Gastroesophageal sphincter (tissue), 4 donors: Measurements from ENCODE around the gene TSFM. TPM values are rescaled to one million over a fixed set of nuclear protein-coding genes. Genes with fewer than 3 reads are reported as not detected.

Source experiments
- ATAC-seq: fragments of 150-250 bp; one replicate; pipeline ENCODE4 v1.9.1; 2016; ENCODE audit warnings: mild to moderate bottlenecking, moderate library complexity
- H3K27ac ChIP-seq, 4 donors: fragments of 200-600 bp; sonication (generic) in 3 of 4; 1 replicate in 3 of 4; 2 replicates in 1 of 4; pipeline ENCODE4 v1.5.1; 2016 to 2019
- H3K27me3 ChIP-seq: fragments of 200-600 bp; sonication (generic); one replicate; pipeline ENCODE4 v1.5.1; 2019
- H3K36me3 ChIP-seq, 2 donors: fragments of 200-600 bp; sonication (generic); one replicate each; pipeline ENCODE4 v1.5.1; 2019; ENCODE audit warnings: control low read depth in 1 of 2
- H3K4me1 ChIP-seq, 3 donors: fragments of 200-600 bp; sonication (generic); 1 replicate in 2 of 3; 2 replicates in 1 of 3; pipeline ENCODE4 v1.5.1; 2016 to 2019; ENCODE audit warnings: control low read depth in 2 of 3
- H3K4me3 ChIP-seq, 2 donors: fragments of 200-600 bp; sonication (generic); one replicate each; pipeline ENCODE4 v1.5.1; 2019; ENCODE audit warnings: mild to moderate bottlenecking in 1 of 2, moderate library complexity in 1 of 2
- H3K9me3 ChIP-seq, 3 donors: fragments of 200-600 bp; sonication (generic); one replicate each; pipeline ENCODE4 v1.5.1; 2017 to 2019; ENCODE audit warnings: control low read depth in 2 of 3
- CTCF ChIP-seq, 4 experiments: fragments of 200-600 bp in 2 of 4; fragments of 450-650 bp in 2 of 4; sonication (generic) in 1 of 4; IDR thresholded peaks; one replicate each; pipeline ENCODE4 v1.5.1; 2017 to 2019; ENCODE audit warnings: antibody characterized with exemption in 4 of 4, mild to moderate bottlenecking in 2 of 4, moderate library complexity in 2 of 4
- EP300 ChIP-seq: sonication (generic); formaldehyde crosslinking; IDR thresholded peaks from one replicate; pipeline ENCODE4 v1.6.1; 2017; ENCODE audit warnings: antibody characterized with exemption, mild to moderate bottlenecking
- POLR2A ChIP-seq, 2 donors: fragments of 450-650 bp; IDR thresholded peaks; one replicate each; pipeline ENCODE4 v1.6.1; 2017; ENCODE audit warnings: antibody characterized with exemption in 2 of 2, mild to moderate bottlenecking in 2 of 2, moderate library complexity in 1 of 2
- POLR2AphosphoS5 ChIP-seq: sonication (generic); formaldehyde crosslinking; IDR thresholded peaks from one replicate; pipeline ENCODE4 v1.6.1; 2017; ENCODE audit warnings: antibody characterized with exemption
- WGBS, 2 donors: methylation state at CpG; one replicate each; pipeline ENCODE4 v1.1.5; 2018; ENCODE audit warnings: low coverage in 1 of 2; 5-methylcytosine and 5-hydroxymethylcytosine counted together
- total RNA-seq, 4 donors: library from RNA; depleted of rRNA; stranded (reverse); fragments of >200 nt; gene quantifications; one replicate each; pipeline ENCODE4 v1.1.0, GENCODE V29; 2016

The TSFM gene
- total RNA-seq, 4 donors from 2014 or later, result 26.4 to 30.9 (median 29.1) TPM

GRCh38 chr12:57826400-57826799 is 43.8 kb downstream of the TSFM start:
- no peak for TF ChIP-seq POLR2AphosphoS5
- TF ChIP-seq POLR2A (IDR thresholded peaks at IDR 0.05), result no peak
- TF ChIP-seq EP300, result no peak
- TF ChIP-seq CTCF (IDR thresholded peaks at IDR 0.05), result no peak
- peaks cover 11 to 89% of the 10 kb centered on the region in 2 donors for H3K36me3 ChIP-seq

GRCh38 chr12:57826966-57827365 is 44.4 kb downstream of the TSFM start:
- H3K4me3 ChIP-seq, result no peak overlapping the region
- no peak for ATAC-seq
- WGBS, 2 donors, result 43 to 80% methylated on average over 1 of the region's 1 CpG
- H3K27me3 ChIP-seq, result no peaks in the 10 kb centered on the region
- TF ChIP-seq POLR2A (IDR thresholded peaks at IDR 0.05) (no peak), CTCF (IDR thresholded peaks at IDR 0.05) (no peak), EP300 (no peak), POLR2AphosphoS5 (no peak)
- H3K9me3 ChIP-seq, result no peaks in the 10 kb centered on the region
- peak overlapping the region in 3 of 4 donors; percentile 17 to 57 (median 56) for H3K27ac ChIP-seq
- peaks cover 10 to 99% (median 41%) of the 10 kb centered on the region in 3 donors for H3K4me1 ChIP-seq
- H3K36me3 ChIP-seq, result peaks cover 11 to 83% of the 10 kb centered on the region in 2 donors

More at GRCh38 chr12:57826400-57826799, 43.8 kb downstream of the TSFM start:
- H3K27ac ChIP-seq, result peak overlapping the region in 3 of 4 donors; percentile 17 to 57 (median 56)
- no CpG with 5 or more reads among the region's 2 CpGs for WGBS, 2 donors
- no peaks in the 10 kb centered on the region for H3K27me3 ChIP-seq
- H3K9me3 ChIP-seq, result no peaks in the 10 kb centered on the region
- ATAC-seq, result no peak
- H3K4me1 ChIP-seq, result peaks cover 5 to 99% (median 38%) of the 10 kb centered on the region in 3 donors
- no peak overlapping the region for H3K4me3 ChIP-seq

- Histone ChIP-seq H3K27ac (peak overlapping the region in 3 of 4 donors; percentile 7 to 97 (median 72)), H3K4me1 (peaks cover 23 to 99% (median 51%) of the 10 kb centered on the region in 3 donors), H3K9me3 (no peaks in the 10 kb centered on the region), H3K4me3 (no peak overlapping the region), H3K27me3 (no peaks in the 10 kb centered on the region), H3K36me3 (peaks cover 11 to 61% of the 10 kb centered on the region in 2 donors)
- WGBS, 2 donors, result 18 to 34% methylated on average over 5 to 6 of the region's 10 CpGs
- TF ChIP-seq CTCF (IDR thresholded peaks at IDR 0.05) (no peak), POLR2AphosphoS5 (no peak), POLR2A (IDR thresholded peaks at IDR 0.05) (no peak), EP300 (no peak)
- ATAC-seq, result no peak
Measured at GRCh38 chr12:57829025-57829777, 46.6 kb downstream of the TSFM start.

- H3K4me1 ChIP-seq, result peaks cover 31 to 100% (median 63%) of the 10 kb centered on the region in 3 donors
Measured at GRCh38 chr12:57830393-57830792, 47.8 kb downstream of the TSFM start.

More at GRCh38 chr12:57830393-57830792, 47.8 kb downstream of the TSFM start:
- ATAC-seq, result no peak
- TF ChIP-seq POLR2AphosphoS5, result no peak
- TF ChIP-seq POLR2A (IDR thresholded peaks at IDR 0.05), result no peak
- TF ChIP-seq EP300, result no peak
- no peak for TF ChIP-seq CTCF (IDR thresholded peaks at IDR 0.05)
- no peaks in the 10 kb centered on the region for H3K27me3 ChIP-seq
- no peak overlapping the region for H3K4me3 ChIP-seq
- H3K27ac ChIP-seq, result peak overlapping the region in 2 of 4 donors; percentile 72 to 97
- H3K36me3 ChIP-seq, result peaks cover 8 to 49% of the 10 kb centered on the region in 2 donors
- no peaks in the 10 kb centered on the region for H3K9me3 ChIP-seq
- WGBS, 2 donors, result 61 to 82% methylated on average over 2 of the region's 2 CpGs
